AG09309 (cell line): ENCODE results near the gene PLAAT3.
"Not testable (repeated sequence)": the region's sequence is repeated elsewhere in the genome, so short reads cannot be mapped to it uniquely, and the experiment has no call there.

Experiments used
- DNase-seq: peaks from one replicate; pipeline ENCODE4 v3.0.0-alpha.2; 2010; ENCODE audit warnings: low read depth
- H3K4me3 ChIP-seq: 2 replicates; pipeline ENCODE4 v1.5.1; 2011; ENCODE audit warnings: mild to moderate bottlenecking, low read depth, low read length, moderate library complexity; ENCODE audit not compliant: control insufficient read depth
- CTCF ChIP-seq: IDR thresholded peaks from 2 replicates; pipeline ENCODE4 v1.5.1; 2011; ENCODE audit warnings: mild to moderate bottlenecking, low read depth, low read length, inconsistent platforms; ENCODE audit not compliant: insufficient read depth, control insufficient read depth; ENCODE audit errors: missing control alignments

Gene PLAAT3

GRCh38 chr11:63532117-63532516, 82.1 kb downstream of the PLAAT3 start:
- no peak for DNase-seq
- no peak for TF ChIP-seq CTCF

GRCh38 chr11:63531074-63531792, 83.0 kb downstream of the PLAAT3 start:
- not testable (repeated sequence) for DNase-seq, H3K4me3 ChIP-seq

More at GRCh38 chr11:63532117-63532516, 82.1 kb downstream of the PLAAT3 start:
- H3K4me3 ChIP-seq, result no peak overlapping the region

GRCh38 chr11:63530021-63530420, 84.2 kb downstream of the PLAAT3 start:
- no peak overlapping the region for H3K4me3 ChIP-seq
- no peak for TF ChIP-seq CTCF
- no peak for DNase-seq

- DNase-seq, H3K4me3 ChIP-seq: not testable (repeated sequence)
Observed at GRCh38 chr11:63529373-63529772, 84.9 kb downstream of the PLAAT3 start.

GRCh38 chr11:63528729-63529278, 85.4 kb downstream of the PLAAT3 start:
- not testable (repeated sequence) for H3K4me3 ChIP-seq, DNase-seq

- not testable (repeated sequence) for DNase-seq, H3K4me3 ChIP-seq
Observed at GRCh38 chr11:63528156-63528555, 86.1 kb downstream of the PLAAT3 start.

GRCh38 chr11:63527667-63528066, 86.6 kb downstream of the PLAAT3 start:
- DNase-seq, result no peak
- TF ChIP-seq CTCF, result no peak
- no peak overlapping the region for H3K4me3 ChIP-seq
